HG02852 (cell line): Measurements from ENCODE around the gene THAP4.
"Not testable (repeated sequence)": the region's sequence is repeated elsewhere in the genome, so short reads cannot be mapped to it uniquely, and the experiment has no call there.

ENCODE experiments used
- ATAC-seq: cut with Tn5 transposase; IDR thresholded peaks from one replicate; pipeline ENCODE4 v1.9.1; 2021; ENCODE audit warnings: mild to moderate bottlenecking, moderate library complexity; ENCODE audit not compliant: unreplicated experiment

Gene THAP4

DNA sequence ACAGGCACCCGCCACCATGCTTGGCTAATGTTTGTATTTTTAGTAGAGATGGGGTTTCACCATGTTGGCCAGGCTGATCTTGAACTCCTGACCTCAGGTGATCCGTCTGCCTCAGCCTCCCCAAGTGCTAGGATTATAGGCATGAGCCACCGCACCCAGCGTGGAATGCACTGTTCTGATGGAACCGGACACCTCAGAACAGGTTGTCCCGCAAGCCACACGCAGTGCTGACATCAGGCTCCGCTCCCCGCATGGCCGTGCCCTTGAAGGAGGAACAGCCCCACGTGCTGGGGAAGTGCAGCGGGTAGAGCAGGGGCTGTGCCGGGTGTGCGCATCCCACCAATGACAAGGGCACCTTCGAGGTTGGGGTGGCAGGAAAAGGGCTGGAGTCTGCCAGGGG is 69.7 kb downstream of the THAP4 start:
- ATAC-seq: not testable (repeated sequence)

DNA sequence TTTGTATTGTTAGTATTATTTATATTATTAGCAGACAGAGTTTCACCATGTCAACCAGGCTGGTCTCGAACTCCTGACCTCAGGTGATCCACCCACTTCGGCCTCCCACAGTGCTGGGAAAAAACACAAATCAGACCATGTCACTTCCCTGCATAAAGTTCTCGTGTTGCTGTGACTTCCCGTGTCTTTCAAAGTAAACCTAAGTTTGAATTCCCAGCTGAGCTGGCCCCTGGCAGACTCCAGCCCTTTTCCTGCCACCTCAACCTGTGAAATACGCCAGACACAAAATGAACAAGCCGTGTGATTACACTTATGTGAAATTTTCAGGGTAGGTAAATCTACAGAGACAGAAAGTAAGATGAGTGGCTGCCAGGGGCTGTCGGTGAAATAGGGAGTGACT is 70.5 kb downstream of the THAP4 start:
- no peak for ATAC-seq

DNA sequence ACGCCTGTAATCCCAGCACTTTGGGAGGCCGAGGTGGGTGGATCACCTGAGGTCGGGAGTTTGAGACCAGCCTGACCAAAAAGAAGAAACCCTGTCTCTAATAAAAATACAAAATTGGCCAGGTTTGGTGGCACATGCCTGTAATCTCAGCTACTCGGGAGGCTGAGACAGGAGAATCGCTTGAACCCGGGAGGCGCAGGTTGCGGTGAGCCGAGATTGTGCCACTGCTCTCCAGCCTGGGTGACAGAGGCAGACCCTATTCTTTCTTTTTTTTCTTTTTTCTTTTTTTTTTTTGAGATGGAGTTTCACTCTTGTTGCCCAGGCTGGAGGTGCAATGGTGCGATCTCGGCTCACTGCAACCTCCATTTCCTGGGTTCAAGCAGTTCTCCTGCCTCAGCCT is 70.9 kb downstream of the THAP4 start:
- ATAC-seq: not testable (repeated sequence)

DNA sequence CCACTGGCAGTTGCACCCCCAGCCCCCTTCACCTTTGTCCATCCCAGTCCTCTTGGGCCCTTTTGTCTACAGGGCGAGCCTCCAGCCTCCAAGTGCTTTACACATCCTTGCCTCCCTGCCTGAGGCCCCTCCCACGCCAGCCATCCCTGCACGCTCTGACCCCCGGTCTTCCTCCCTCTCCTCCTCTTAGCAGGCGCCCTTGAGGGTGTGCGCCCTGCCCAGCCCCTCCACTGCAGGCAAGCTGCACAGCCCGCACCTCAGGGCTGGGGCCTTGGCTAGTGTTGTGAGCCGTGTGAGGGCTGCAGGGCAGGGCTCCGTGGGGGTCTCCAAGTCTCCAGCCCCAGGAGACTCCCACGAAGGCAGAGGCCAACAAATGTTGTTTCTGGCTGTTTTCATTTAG is 71.5 kb downstream of the THAP4 start:
- no peak for ATAC-seq

DNA sequence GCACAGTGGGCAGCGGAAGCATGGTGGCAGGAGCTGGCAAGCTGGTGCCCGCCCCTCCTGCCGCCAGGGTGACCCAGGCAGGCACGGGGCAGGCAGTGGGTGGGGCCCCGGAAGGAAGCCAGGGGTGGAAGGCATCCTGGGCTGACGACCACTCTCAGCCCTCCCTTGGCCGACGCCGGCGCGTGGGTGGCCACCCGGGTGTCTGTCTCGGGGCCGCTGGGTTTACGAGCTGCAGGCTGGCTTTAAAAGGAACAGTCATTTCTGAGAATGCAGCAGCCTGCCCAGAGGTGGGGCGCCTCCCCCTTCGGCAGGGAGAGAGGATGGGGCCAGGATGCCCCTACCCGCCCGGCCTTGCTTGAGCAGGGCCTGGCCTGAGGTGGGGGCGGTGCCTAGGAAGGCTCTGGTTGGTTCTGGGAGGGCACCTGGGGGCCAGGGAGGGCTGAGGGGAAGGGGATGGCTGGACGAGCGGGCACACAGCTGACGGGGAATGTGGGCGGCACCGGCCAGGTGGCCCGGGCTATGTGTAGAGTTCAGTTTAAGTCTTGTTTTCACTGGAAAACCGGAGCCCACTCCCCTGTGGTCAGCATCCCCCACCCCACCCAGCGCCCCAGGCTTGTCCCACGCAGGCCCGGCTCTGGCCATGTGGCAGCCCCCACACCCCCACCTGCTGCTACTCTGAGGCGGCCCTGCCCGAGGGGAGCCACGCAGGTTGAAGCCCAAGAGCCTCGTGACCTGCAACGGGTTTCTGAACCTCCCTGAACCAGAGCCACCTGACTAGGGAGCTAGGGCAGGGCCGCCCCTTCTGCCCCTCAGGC is 72.2 kb downstream of the THAP4 start:
- ATAC-seq: no peak

DNA sequence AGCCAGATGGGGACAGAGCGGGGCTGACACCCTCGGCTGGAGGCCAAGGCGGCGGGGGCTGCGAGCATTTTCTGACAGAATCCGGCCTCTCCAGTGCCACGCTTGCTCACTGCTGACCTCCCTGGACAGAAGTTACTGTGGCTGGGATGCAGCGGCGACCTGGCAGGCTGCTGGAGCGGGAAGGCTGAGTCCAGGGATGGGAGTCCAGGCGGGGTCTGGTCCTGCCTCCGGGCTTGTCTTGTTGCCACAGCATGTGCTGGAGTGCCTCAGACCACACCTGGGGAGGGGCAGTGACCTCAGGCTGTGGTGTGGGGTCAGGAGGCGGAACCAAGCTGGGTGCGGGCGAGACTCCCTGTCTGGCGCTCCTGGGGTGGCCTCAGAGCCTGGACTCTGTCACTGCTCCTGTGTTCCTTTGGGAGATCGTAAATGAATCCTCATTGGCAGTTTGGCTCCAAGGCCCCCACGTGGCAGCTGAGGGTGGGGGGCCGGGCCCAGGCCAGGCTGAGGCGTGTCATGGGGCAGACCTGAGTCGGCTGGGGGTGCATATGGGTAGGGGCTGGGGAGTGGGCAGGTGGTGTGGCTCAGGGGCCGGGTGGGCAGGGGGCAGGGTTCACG is 72.9 kb downstream of the THAP4 start:
- no peak for ATAC-seq

DNA sequence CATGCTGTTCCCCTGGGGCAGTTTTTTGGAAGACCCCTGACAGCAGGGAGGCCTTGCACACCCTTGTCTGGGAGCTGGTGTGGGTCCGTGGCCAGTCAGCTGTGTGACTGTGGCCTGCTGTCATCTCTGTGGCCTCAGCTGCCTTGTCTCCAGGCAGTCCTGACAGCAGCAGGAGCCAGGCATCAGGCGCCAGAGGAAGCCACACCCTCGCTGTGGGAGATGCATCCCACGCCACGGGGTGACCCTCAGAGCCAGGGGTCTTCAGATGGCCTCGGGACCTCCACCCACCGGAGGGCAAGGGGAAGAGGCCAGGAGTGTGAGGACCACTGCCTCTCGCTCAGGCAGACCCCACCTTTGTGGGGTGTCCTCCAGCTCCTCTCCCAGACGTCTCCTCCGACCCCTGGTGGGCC is 73.4 kb downstream of the THAP4 start:
- no peak for ATAC-seq

DNA sequence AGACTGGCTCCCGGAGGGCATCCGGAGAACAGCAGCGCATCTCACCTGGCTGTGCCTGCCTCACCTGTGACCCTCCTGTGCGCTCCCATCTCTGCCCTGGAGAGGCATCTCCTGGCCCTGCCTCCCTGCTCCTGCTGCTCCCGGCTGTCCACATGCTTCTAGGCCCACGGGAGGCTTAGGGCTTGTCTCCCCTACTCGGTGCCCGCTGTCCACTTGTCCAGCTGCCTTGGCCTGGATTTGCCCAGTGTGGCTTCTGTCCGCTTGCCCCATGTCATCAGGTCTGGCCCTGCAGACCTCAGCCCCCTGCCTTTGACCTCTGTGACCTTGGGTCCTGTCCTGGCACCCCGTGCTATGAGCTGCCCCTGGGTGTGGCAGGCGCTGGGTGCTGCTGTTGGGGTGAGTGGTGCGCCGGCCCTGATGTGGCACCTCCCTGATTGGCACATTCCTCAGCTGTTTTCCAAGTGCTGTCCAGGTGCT is 73.9 kb downstream of the THAP4 start:
- no peak for ATAC-seq

DNA sequence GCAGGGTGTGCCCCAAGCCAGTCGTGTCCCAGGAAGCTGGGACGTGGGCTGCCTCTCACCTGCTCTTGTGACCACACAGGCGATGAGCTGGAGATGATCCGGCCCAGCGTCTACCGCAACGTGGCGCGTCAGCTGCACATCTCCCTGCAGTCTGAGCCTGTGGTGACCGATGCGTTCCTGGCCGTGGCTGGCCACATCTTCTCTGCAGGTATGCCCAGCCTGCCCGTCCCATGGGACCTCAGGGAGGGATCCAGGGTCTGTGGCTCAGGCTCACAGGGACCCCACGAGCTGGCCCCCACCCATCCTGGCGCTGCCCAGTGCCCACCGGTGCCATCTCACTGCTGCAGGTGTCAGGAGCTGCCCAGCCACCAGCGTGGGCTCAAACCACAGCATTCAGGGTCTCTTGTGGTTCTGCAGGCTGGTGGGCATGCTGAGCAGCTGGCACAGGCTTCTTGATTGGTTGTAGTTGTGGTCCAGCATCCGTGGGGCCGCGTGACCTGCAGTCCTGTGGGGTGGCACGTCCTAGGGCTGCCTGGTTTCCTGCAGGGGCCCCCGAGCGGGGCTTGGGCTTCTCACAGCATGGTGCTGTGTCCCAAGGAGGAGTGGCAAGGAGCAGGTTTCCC is 74.6 kb downstream of the THAP4 start:
- no peak for ATAC-seq

DNA sequence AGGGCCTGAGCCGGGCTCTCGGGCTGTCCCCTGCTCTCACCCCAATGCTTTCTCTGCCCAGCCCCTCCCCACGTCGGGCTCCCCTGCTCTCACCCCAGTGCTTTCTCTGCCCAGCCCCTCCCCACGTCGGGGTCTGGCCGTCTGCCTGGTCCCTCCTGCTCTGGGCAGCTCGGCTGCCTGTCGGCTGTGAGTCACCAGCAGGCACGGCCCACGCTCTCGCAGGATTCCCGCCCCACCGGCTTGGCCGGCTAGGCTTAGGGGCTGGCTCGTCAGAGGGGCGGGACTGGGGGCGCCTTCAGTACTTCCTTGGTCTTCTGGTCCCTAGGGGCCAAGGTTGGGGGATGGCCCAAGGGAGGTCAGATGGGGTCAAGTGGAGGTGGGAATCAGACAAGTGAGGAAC is 75.1 kb downstream of the THAP4 start:
- ATAC-seq: no peak

DNA sequence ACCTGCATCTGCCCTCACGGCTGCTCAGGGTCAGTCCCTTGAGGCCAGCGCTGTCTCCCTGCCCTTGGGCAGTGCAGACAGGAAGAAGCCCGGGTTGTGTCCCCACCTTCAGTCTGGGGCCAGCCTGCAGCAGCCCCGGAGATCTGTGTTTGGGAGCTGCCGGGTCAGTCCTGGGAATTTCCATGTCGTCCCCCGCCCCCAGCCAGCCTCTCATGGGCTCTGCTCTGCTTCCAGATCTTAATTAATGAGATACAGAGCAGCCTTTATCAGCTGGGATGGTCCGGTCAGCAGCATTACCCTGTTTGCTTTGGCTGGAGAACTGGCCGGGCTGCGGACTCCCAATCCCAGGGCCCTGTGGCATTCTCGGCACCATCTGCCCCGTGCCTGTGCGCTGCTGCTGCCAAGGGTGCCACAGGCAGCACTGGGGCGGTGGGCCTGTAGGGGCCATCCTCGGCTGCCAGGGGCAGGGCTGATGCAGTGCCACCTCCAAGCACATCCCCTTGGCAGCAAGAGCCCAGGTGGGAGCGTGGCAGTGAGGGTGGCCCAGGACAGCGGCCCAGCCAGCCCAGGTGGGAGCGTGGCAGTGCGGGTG is 76.0 kb downstream of the THAP4 start:
- no peak for ATAC-seq

DNA sequence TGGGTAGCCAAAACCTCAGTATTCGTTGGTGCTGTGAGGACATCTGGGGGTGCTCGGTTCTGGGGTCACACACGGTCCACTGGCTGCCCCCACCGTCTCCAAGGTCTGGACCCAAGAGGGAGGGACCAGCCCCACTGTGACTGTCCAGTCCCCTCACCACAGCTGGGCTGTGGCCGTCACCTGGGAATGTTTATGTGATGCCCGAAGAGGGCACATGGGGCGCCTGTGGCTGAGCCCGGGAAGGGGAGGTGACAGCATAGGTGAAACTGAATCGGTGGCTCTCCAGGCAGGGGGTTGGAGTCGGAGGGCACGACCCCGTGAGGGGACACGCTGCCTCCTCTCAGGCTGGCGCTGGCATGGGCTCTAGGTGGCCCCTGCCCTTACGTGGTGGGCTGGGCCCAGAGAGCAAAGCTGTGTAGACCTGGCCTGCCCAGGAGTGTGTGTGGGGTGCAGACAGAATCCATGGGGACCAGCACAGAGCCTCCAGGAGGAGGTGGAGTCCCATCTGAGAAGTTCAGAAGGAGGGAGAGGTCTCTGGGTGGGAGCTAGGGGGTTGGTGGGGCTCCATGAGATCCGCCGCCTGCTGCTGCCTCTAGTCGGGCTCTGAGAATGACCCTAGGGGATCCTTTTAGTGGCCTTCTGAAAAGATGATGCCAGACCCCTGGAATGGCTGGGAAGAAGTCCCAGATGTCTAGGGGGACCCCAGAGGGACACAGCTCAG is 76.6 kb downstream of the THAP4 start:
- no peak for ATAC-seq

DNA sequence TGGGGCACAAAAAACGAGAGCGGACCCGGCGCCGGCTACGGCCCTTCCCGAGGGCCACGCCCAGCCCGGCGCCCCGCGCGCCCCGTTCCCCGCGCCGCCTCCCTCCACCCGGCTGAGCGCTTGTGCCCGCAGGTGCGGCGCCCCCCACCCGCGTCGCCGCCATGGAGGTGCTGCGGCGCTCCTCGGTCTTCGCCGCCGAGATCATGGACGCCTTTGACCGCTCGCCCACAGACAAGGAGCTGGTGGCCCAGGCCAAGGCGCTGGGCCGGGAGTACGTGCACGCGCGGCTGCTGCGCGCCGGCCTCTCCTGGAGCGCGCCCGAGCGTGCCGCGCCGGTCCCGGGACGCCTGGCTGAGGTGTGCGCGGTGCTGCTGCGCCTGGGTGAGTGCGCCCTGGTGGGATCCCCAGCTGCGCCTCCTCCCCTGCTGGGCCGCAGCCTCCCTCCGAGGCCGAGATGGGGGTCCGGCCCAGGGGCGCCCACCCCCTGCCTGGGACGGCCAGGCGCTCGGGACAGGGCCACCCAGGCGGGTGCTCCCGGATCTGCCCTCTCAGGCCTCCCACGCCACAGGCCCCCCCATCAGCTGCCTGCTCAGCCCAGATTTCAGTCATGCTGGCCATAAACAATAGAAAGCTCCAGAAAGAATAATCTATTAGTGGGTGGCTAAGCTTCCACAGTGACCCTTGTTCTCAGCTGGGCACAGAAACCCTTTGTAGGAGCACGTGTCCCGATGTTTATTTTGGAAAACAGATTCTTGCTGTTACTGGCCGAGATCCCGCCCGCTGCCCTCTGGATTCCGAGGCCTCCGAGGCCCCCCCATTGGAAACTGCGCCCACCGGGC is 77.4 kb downstream of the THAP4 start:
- no peak for ATAC-seq

DNA sequence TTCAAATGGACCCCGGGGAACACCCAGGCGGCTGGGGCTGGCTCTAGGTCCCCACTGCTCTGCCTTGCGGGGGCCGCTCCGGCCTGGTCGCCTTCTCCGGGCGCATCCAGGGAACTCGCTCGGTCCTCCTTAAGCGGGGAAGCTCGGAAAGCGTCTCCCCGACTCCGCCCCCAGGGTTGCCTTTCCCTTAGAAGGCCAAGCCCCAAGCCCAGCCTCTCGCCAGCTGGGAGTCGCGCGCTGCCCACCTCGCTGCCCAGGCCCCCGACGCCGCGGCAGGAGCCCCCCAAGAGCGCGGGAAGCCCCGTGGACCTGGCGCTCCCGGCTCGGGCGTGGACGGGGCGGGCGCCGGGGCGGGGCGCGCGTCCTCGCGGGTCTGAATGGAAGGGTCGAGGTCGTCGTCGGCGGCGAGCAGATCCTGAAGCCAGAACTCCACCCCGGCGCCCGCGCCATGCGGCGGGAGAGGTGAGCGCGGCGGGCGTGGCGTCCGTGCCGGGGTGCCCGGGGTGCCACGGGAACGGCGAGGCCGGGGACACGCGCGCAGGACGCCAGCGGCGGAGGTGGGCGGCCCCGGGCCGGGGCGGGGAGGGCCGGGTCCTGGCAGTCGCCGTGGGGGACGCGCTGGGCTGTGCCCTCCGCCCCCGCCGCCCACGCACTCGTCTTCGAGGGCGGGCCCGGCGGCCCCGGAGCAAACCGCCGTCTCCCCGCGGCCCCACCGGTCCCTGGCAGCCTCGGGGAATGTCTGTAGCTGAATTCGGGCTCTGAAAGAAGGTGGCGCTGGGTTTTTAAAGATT is 78.2 kb downstream of the THAP4 start, which contains the start of gene BOK:
Gene BOK, plus strand, starts transcription at position 214 of the 791 bp plus-strand sequence. CDS start 739 bp downstream, outside the sequence.
- no peak for ATAC-seq

DNA sequence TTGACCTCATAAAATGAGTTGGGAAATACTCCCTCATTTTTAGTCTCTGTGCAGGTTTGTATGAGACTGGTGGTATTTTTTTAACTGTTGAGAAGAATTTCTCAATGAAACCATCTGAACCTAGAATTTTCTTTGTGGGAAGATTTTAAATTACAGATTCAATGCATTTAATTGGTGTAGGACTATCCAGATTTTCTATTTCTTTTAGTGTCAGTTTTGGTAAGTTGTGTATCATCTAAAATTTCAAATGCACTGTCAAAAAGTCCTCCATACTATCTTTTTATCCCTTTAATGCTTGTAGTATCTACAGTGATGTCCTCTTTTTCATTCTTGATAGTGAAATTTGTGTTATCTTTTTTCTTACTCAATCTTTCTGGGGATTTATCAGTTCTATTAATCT is 80.2 kb downstream of the THAP4 start:
- no peak for ATAC-seq

DNA sequence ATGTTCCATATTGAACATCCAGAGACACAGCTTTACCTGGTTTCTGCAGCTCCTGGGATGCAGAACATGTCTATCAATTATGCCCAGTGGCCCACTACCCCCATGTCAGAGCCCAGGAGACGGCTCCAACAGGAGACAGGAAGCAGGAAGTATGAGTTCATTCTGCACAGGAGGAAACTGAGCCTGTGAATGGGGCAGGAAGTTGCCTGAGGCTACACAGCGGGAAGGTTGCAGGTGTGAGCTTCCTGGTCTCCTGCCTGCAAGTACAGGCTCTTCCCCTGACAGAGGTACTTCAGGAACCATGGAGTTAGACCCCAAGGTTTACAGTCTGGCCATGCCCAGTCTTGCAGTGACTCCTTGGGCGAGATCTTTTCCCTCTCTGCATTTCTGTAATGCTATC is 81.2 kb downstream of the THAP4 start:
- ATAC-seq: no peak

DNA sequence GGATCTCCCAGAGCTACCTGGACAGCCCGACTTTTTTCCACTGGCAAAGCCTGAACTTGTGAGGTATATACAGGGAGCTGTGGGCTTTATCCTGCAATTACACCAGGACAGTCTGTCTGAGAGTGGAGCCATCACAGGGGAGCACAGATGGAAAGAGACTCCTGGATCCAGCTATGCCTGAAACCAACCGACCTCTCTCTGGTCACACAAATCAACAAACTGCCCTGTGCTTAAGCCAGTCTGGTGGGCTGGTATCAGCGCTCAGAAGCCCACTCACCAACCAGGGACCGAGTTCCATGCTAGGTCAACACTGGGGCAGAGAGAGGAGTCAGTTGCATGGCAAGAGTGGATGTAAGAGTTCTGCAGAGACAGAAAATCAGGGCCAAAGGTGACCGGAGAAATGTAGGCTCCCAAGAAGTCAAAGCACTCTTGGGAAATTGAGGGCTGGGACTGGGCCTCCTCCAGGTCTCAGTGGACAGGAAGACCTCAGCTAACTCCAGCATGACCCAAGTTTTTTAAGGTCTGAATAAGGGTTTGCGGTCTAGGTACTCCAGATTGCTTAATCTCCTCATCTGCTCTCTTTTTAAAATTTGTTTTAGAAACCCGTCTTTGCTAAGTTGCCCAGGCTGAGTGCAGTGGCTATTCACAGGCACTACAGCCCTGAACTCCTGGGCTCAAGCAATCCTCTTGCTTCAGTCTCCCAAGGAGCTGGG is 82.2 kb downstream of the THAP4 start:
- no peak for ATAC-seq

DNA sequence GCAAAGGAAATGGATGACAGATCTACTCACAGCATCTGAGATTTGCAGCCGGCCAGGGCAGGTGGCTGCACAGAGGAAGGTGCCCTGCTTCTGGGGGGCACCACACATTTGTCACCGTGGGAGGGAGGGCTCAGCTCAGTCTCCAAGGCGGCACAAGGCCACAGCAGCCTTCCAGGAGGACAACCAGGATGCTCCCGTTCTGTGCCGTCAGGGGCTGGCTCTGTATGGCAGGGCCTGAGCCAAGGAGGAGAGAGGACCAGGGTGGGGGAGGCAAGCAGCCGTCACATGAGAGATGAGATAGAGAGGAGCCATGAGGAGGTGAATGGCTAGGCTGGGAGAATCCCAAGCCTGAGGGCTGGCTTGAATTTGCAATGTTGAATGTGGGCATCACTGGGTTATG is 83.0 kb downstream of the THAP4 start:
- ATAC-seq: no peak

DNA sequence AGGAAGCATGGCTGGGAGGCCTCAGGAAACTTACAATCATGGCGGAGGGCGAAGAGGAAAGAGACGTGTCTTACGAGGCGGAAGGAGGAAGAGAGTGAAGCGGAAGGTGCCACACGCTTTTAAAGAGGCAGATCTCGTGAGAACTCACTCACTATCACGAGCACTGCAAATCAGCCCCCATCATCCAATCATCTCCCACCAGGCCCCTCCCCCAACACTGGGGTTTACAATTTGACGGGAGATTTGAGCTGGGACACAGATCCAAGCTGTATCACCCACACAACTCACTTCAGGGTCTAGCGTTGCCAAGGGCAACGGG is 83.5 kb downstream of the THAP4 start:
- no peak for ATAC-seq
